Nephron progenitor cell (in vitro differentiated cells): ENCODE results near the gene SHC4.
A peak's percentile ranks its signal among the peaks of the same experiment; 100 is the strongest.
"Not testable (repeated sequence)": the region's sequence is repeated elsewhere in the genome, so short reads cannot be mapped to it uniquely, and the experiment has no call there.

Source experiments
- DNase-seq: peaks from one replicate; pipeline ENCODE4 v3.0.0; 2021
- H3K27ac Mint-ChIP-seq: 2 replicates; pipeline ENCODE4 v1.8.0; 2021; ENCODE audit warnings: mild to moderate bottlenecking, moderate library complexity, mixed read lengths
- H3K27me3 Mint-ChIP-seq: 2 replicates; pipeline ENCODE4 v1.8.0; 2021; ENCODE audit warnings: mild to moderate bottlenecking, low read depth, mixed read lengths; ENCODE audit not compliant: poor library complexity
- H3K36me3 Mint-ChIP-seq: 2 replicates; pipeline ENCODE4 v1.8.0; 2021; ENCODE audit warnings: low read depth, mixed read lengths
- H3K4me1 Mint-ChIP-seq: 2 replicates; pipeline ENCODE4 v1.8.0; 2021; ENCODE audit warnings: mixed read lengths
- H3K4me3 Mint-ChIP-seq: 2 replicates; pipeline ENCODE4 v1.8.0; 2021; ENCODE audit warnings: mild to moderate bottlenecking, moderate library complexity, mixed read lengths
- H3K9me3 Mint-ChIP-seq: 2 replicates; pipeline ENCODE4 v1.8.0; 2021; ENCODE audit warnings: mild to moderate bottlenecking, moderate library complexity, mixed read lengths
- TF ChIP-seq, protein P1 (sequence below): fragments of 200-600 bp; sonication (generic); IDR thresholded peaks from 2 replicates; pipeline ENCODE4 v1.5.0; 2021; ENCODE audit warnings: antibody characterized with exemption

The SHC4 gene

DNA sequence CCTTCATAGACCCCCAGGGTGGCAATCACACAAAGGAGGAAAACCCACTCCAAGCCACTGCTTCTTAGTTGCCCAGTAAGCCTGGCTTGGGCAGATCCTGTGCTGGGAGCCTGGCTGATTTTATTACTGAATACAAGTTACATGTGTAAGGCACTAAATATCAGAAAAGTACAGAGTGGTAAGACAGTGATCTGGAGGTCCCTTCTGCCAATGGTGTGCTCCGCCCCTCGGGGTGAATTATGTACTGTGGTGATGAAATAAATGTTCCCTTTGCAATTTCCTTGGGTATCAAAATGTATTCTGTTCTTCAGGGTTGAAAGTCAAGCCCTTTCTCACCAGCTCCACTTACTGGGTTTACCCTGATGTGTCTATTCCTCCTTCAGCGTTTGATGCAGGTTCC lies 47.0 kb downstream of the SHC4 start:
- TF ChIP-seq, protein P1, sequence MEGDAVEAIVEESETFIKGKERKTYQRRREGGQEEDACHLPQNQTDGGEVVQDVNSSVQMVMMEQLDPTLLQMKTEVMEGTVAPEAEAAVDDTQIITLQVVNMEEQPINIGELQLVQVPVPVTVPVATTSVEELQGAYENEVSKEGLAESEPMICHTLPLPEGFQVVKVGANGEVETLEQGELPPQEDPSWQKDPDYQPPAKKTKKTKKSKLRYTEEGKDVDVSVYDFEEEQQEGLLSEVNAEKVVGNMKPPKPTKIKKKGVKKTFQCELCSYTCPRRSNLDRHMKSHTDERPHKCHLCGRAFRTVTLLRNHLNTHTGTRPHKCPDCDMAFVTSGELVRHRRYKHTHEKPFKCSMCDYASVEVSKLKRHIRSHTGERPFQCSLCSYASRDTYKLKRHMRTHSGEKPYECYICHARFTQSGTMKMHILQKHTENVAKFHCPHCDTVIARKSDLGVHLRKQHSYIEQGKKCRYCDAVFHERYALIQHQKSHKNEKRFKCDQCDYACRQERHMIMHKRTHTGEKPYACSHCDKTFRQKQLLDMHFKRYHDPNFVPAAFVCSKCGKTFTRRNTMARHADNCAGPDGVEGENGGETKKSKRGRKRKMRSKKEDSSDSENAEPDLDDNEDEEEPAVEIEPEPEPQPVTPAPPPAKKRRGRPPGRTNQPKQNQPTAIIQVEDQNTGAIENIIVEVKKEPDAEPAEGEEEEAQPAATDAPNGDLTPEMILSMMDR: no peak
- Mint-ChIP-seq H3K9me3 (peaks cover 4% of the 10 kb centered on the region), H3K4me1 (peaks cover 31% of the 10 kb centered on the region), H3K27me3 (peaks cover 14% of the 10 kb centered on the region), H3K4me3 (no peak overlapping the region), H3K27ac (no peak overlapping the region), H3K36me3 (no peaks in the 10 kb centered on the region)
- no peak for DNase-seq

DNA sequence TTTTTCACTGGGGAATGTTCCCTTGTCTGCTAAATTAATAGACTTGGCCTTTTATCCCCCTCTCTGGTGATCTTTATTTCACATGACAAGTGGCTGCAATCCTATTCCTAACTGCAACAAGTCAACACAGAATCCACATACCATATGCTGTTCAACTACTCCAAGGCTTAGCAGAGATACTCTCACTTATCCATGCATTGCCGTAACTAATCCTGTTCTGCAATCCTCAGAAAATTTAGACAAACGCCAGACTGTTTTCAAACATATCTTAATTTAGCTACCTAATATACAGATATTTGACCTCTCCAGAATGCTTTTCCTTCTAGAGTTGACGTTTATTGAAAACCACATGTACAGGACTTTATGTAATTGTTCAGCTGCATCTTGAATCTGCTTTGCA lies 47.9 kb downstream of the SHC4 start:
- Mint-ChIP-seq H3K27ac (no peak overlapping the region), H3K36me3 (peaks cover 4% of the 10 kb centered on the region), H3K9me3 (peaks cover 13% of the 10 kb centered on the region), H3K27me3 (peaks cover 8% of the 10 kb centered on the region), H3K4me1 (peaks cover 31% of the 10 kb centered on the region), H3K4me3 (no peak overlapping the region)
- TF ChIP-seq, protein P1: no peak
- DNase-seq: no peak

GRCh38 chr15:48914717-48915116 lies 49.0 kb downstream of the SHC4 start:
- DNase-seq: no peak
- Mint-ChIP-seq H3K4me1 (peaks cover 31% of the 10 kb centered on the region), H3K4me3 (no peak overlapping the region), H3K9me3 (peaks cover 25% of the 10 kb centered on the region), H3K27ac (no peak overlapping the region), H3K27me3 (peaks cover 4% of the 10 kb centered on the region), H3K36me3 (peaks cover 13% of the 10 kb centered on the region)
- TF ChIP-seq, protein P1: no peak

DNA sequence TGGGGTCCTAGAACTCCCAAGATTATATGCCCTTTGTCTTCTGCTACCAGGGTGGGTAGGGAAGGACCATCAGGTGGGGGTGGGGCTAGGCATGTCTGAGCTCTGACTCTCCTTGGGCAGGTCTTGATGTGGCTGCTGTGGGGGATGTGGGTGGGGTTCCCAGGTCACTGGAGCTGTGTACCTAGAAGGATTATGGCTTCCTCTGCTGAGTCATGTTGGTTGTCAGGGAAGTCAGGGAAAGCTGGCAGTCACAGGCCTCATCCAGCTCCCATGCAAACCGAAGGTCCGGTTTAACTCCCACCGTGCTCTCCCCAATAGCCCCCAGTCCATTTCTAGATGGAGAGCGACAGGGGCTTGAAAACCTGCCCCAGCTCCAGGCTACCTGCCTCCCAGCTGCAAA lies 50.6 kb downstream of the SHC4 start:
- no peak overlapping the region for H3K27ac Mint-ChIP-seq
- H3K36me3 Mint-ChIP-seq: peaks cover 20% of the 10 kb centered on the region
- peaks cover 1% of the 10 kb centered on the region for H3K27me3 Mint-ChIP-seq
- no peak overlapping the region for H3K4me3 Mint-ChIP-seq
- H3K4me1 Mint-ChIP-seq: peaks cover 31% of the 10 kb centered on the region
- no peak for DNase-seq
- TF ChIP-seq, protein P1: no peak
- peaks cover 40% of the 10 kb centered on the region for H3K9me3 Mint-ChIP-seq

- not testable (repeated sequence) for DNase-seq, H3K4me3 Mint-ChIP-seq, H3K27ac Mint-ChIP-seq, H3K27me3 Mint-ChIP-seq
- H3K4me1 Mint-ChIP-seq: peaks cover 18% of the 10 kb centered on the region
- peaks cover 40% of the 10 kb centered on the region for H3K9me3 Mint-ChIP-seq
- peaks cover 20% of the 10 kb centered on the region for H3K36me3 Mint-ChIP-seq
Observed at GRCh38 chr15:48910554-48910953, 53.2 kb downstream of the SHC4 start.

- not testable (repeated sequence) for H3K4me3 Mint-ChIP-seq
- peak overlapping the region; percentile 37 for H3K27ac Mint-ChIP-seq
- peaks cover 40% of the 10 kb centered on the region for H3K9me3 Mint-ChIP-seq
Observed at GRCh38 chr15:48909313-48909712, 54.4 kb downstream of the SHC4 start.

DNA sequence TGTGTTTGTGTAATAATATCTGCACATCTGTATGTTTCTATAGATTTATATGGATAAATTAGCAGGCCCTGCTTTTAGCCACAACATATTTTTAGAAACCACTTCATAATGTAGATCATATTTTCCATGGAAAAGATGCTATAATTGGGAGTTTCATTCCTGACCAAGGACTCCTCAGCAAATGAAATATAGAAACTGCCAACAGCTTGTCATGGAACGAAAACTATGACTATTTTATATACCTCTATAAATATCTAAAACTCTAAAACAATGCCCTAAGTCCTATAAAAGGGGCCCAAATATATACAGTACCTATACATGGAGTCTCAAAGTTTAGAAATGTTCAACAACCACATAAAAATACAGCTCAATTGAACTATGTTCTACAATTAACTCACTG lies 57.9 kb downstream of the SHC4 start:
- H3K27me3 Mint-ChIP-seq: peaks cover 4% of the 10 kb centered on the region
- peaks cover 27% of the 10 kb centered on the region for H3K9me3 Mint-ChIP-seq
- peaks cover 18% of the 10 kb centered on the region for H3K4me1 Mint-ChIP-seq
- H3K4me3 Mint-ChIP-seq: no peak overlapping the region
- no peak for DNase-seq
- TF ChIP-seq, protein P1: no peak
- H3K36me3 Mint-ChIP-seq: peaks cover 16% of the 10 kb centered on the region
- H3K27ac Mint-ChIP-seq: no peak overlapping the region

More at GRCh38 chr15:48909313-48909712, 54.4 kb downstream of the SHC4 start:
- not testable (repeated sequence) for H3K27me3 Mint-ChIP-seq, H3K4me1 Mint-ChIP-seq, DNase-seq
- peaks cover 20% of the 10 kb centered on the region for H3K36me3 Mint-ChIP-seq
